ENCODE results near the gene ELAVL2. TPM values are rescaled to one million over a fixed set of nuclear protein-coding genes. Genes with fewer than 3 reads are reported as not detected.

ELAVL2 gene
- total RNA-seq, 2 experiments from 2014 or later, result not detected

DNA sequence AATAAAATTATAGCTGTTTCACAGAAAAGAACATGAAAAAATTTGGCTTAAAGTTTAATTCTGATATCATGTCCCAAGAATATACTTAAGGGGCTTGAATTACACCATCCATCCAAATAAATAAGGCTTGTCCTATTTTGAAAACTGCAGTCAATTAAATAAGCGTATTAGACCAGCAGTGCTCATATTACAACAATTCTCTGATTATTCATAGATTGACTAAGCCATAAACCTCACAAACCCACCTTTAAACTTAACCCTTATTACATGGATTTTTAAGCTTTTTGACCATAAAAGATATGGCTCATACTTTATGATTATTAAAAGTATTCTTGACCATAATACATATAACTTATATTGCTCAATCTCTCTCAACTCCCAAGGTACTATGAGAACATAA lies 127.9 kb downstream of the ELAVL2 start:
- no peaks in the 10 kb centered on the region for H3K36me3 Mint-ChIP-seq (ENCODE audit: low read depth)
- Histone ChIP-seq H3K4me3 (ENCODE audit: low read length) (no peak overlapping the region), H3K4me1 (ENCODE audit: insufficient read depth, low read length) (no peaks in the 10 kb centered on the region), H3K27ac (ENCODE audit: low read depth in 1 of 2, low read length in 2 of 2) (no peak overlapping the region), H3K27me3 (ENCODE audit: control insufficient read depth in 1 of 2, insufficient read depth in 2 of 2, low read length in 2 of 2) (no peaks in the 10 kb centered on the region), H3K9me3 (ENCODE audit: control insufficient read depth in 1 of 2, insufficient read depth in 1 of 2, low read length in 2 of 2) (no peaks in the 10 kb centered on the region), H3K36me3 (ENCODE audit: insufficient read depth, low read length) (no peaks in the 10 kb centered on the region)
- TF ChIP-seq CTCF (IDR thresholded peaks at IDR 0.05), result no peak
- H3K4me3 Mint-ChIP-seq, result no peak overlapping the region
- no peaks in the 10 kb centered on the region for H3K4me1 Mint-ChIP-seq (ENCODE audit: low read depth)
- ATAC-seq (ENCODE audit: poor library complexity) (no peak), DNase-seq (no peak)
- ChIA-PET CTCF (no interaction called here), POLR2A (no interaction called here)
- H3K27me3 Mint-ChIP-seq, result no peaks in the 10 kb centered on the region
- H3K27ac Mint-ChIP-seq, result no peak overlapping the region
- H3K9me3 Mint-ChIP-seq, result peaks cover 5% of the 10 kb centered on the region
- intact Hi-C loops (cut with DNase I, micrococcal nuclease), result no loop called here

GRCh38 chr9:23695572-23695971 lies 130.5 kb downstream of the ELAVL2 start:
- ChIA-PET POLR2A (no interaction called here), CTCF (no interaction called here)
- intact Hi-C loops (cut with DNase I, micrococcal nuclease), result no loop called here
- ATAC-seq (ENCODE audit: poor library complexity), result no peak
- Histone ChIP-seq H3K9me3 (ENCODE audit: control insufficient read depth in 1 of 2, insufficient read depth in 1 of 2, low read length in 2 of 2) (no peaks in the 10 kb centered on the region), H3K27me3 (ENCODE audit: control insufficient read depth in 1 of 2, insufficient read depth in 2 of 2, low read length in 2 of 2) (no peaks in the 10 kb centered on the region), H3K4me3 (ENCODE audit: low read length) (no peak overlapping the region), H3K36me3 (ENCODE audit: insufficient read depth, low read length) (no peaks in the 10 kb centered on the region), H3K27ac (ENCODE audit: low read depth in 1 of 2, low read length in 2 of 2) (no peak overlapping the region), H3K4me1 (ENCODE audit: insufficient read depth, low read length) (no peaks in the 10 kb centered on the region)
- Mint-ChIP-seq H3K4me3 (no peak overlapping the region), H3K27me3 (no peaks in the 10 kb centered on the region), H3K27ac (no peak overlapping the region), H3K4me1 (ENCODE audit: low read depth) (no peaks in the 10 kb centered on the region), H3K9me3 (peaks cover 2% of the 10 kb centered on the region), H3K36me3 (ENCODE audit: low read depth) (no peaks in the 10 kb centered on the region)
- DNase-seq, result no peak
- TF ChIP-seq CTCF (IDR thresholded peaks at IDR 0.05), result no peak

- Mint-ChIP-seq H3K27ac (no peak overlapping the region), H3K9me3 (peaks cover 4% of the 10 kb centered on the region), H3K4me1 (ENCODE audit: low read depth) (no peaks in the 10 kb centered on the region), H3K27me3 (no peaks in the 10 kb centered on the region), H3K36me3 (ENCODE audit: low read depth) (no peaks in the 10 kb centered on the region), H3K4me3 (no peak overlapping the region)
- H3K9me3 ChIP-seq (ENCODE audit: control insufficient read depth in 1 of 2, insufficient read depth in 1 of 2, low read length in 2 of 2), result no peaks in the 10 kb centered on the region
- no peak for DNase-seq
- no peak for TF ChIP-seq CTCF (IDR thresholded peaks at IDR 0.05)
- H3K36me3 ChIP-seq (ENCODE audit: insufficient read depth, low read length), result no peaks in the 10 kb centered on the region
- CTCF ChIA-PET, result no interaction called here
- no peaks in the 10 kb centered on the region for H3K4me1 ChIP-seq (ENCODE audit: insufficient read depth, low read length)
- H3K27ac ChIP-seq (ENCODE audit: low read depth in 1 of 2, low read length in 2 of 2), result no peak overlapping the region
- no peak overlapping the region for H3K4me3 ChIP-seq (ENCODE audit: low read length)
- no peaks in the 10 kb centered on the region for H3K27me3 ChIP-seq (ENCODE audit: control insufficient read depth in 1 of 2, insufficient read depth in 2 of 2, low read length in 2 of 2)
- intact Hi-C loops (cut with DNase I, micrococcal nuclease), result no loop called here
- ATAC-seq (ENCODE audit: poor library complexity), result no peak
- POLR2A ChIA-PET, result interaction anchor here (0.6 kb wide), 1 partner anchor 14 kb away, joined by 3 read pairs; no protein-coding TSS in a partner anchor
Observed at GRCh38 chr9:23693374-23693773, 132.7 kb downstream of the ELAVL2 start.

All from CD4-positive, alpha-beta T cell (primary cell).